ENCODE measurements around the gene STUB1. TPM values are rescaled to one million over a fixed set of nuclear protein-coding genes. Genes with fewer than 3 reads are reported as not detected.

Gene STUB1
- total RNA-seq, 1 experiment from 2014 or later, result 249 TPM

DNA sequence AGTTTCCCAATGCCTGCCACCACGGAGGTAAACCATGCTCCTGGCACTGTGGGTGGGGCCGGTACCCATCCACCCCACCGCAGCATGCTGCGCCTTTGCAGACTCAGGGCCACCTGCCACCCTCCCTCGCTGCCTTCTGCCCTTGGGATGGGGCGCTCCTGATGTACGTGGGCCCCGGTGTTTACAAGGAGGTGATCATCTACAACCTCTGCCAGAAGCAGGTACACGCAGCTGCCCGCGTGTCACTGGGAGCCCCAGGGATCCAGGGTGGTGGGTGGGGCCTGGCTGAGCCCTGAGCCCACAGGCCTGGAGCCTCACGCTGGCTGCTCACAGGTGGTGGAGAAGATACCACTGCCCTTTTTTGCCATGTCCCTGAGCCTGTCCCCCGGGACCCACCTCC lies 13.6 kb upstream of the STUB1 start:
- no peak for DNase-seq (ENCODE audit: low spot score)

DNA sequence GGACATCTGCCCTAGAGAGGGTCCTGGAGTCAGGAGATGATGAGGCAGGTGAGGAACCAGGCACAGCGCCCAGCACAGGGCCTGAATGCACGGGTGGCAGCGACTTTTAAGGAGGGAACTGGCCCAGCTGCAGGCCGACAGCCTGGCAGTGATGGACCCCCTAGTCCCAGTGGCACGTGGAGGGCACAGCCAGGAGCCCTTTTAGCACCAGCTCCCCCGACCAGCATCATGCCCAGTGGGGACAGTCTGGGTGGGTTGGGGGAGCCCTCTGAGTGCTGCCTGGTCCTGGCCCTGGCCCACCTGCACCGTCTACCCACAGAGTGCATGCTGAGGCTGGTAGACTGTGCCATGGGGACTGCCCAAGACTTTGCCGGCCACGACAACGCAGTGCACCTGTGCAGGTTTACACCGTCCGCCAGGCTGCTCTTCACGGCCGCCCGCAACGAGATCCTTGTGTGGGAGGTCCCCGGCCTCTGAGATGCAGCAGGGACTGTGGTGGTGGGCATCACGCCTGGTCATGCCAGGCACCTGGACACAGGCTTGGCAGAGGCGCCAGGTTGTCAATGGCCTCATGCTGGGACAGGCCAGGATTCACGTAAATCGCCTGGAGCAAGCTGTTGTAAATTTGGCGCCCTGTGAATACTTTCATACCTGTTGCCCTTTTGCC lies 13.0 kb upstream of the STUB1 start:
- DNase-seq (ENCODE audit: low spot score), result no peak

DNA sequence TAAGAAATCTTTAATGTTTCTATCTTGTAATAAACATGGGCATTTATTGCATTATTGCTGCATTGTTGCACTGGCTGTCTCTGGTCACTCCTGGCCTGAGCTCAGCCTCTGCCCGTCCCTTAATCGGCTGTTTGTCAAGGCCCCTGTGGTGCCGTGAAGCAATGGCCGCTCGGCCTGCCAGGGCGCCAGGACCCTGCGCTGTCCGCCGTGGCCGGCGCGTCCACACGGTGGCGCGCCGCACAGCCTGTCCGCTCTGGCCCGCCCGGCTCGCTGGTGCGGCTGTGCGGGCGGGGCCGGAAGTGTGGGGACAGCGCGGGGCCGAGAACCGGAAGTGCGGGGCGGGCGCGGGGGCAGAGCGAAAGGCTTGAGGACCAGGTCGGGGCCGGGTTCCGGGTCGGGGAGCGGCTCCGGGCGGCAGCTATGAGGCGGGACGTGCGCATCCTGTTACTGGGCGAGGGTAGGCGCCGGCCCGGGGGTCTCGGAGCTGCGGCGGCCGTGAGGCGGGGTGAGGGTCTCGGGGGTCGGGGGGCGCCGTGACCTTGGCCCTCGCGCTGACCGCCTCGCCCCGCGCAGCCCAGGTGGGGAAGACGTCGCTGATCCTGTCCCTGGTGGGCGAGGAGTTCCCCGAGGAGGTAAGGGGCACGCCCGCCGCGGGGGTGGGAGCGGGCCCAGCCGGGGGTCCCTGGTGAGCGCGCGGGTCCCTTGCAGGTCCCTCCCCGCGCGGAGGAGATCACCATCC lies 12.3 kb upstream of the STUB1 start, which contains the start of gene RHOT2:
Gene RHOT2, plus strand, starts transcription at position 353 of the 739 bp plus-strand sequence. Its CDS starts 68 bp downstream, at position 421.
- DNase-seq (ENCODE audit: low spot score), result peak; percentile 75

DNA sequence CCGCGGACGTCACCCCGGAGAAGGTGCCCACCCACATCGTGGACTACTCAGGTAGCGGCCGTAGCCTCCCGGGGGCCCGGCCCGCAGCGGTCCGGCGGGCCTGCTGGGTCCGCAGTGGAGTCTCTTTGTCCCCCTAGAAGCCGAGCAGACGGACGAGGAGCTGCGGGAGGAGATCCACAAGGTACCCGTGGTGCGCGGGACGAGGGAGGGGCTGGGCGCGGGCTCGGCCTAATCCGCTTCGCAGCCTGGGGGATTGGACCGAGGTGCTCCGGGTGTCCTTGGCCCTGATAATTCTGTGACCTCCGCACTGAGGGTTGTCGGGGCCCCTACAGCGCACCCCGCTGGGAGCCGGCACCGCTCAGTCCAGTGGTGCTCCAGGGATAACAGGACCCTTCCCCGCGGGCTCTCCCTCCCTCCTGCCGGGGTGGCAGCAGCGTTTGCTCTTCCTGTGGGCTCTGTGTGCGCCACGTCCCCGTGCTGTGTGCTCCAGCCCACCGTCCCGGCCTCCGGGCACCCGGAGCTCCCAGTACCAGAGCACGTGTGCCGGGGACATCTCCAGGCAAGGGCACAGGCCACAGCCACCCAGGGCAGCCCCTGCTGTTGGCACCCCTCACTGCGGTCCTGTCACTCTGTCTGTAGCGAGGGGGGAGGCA lies 11.6 kb upstream of the STUB1 start:
- no peak for DNase-seq (ENCODE audit: low spot score)

DNA sequence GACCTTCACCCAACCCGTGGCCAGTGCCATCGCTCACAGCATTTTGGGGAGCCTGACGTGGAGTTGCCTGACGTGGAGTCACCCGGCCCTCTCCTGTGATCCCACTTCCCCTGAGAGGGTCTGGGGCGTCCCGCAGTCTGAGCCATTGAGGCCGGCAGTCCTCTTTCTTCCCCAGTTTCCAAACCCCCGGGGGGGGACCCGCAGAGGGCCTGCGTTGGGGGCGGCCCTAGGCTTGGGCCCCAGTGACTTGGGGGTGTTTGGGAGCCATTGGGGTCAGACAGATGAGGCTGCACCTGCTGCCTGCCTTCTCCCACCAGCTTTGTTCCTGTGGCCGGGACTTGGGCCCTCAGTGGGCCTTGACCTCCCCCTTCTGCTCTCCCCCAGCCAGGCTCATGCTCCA lies 10.5 kb upstream of the STUB1 start:
- DNase-seq (ENCODE audit: low spot score), result no peak

DNA sequence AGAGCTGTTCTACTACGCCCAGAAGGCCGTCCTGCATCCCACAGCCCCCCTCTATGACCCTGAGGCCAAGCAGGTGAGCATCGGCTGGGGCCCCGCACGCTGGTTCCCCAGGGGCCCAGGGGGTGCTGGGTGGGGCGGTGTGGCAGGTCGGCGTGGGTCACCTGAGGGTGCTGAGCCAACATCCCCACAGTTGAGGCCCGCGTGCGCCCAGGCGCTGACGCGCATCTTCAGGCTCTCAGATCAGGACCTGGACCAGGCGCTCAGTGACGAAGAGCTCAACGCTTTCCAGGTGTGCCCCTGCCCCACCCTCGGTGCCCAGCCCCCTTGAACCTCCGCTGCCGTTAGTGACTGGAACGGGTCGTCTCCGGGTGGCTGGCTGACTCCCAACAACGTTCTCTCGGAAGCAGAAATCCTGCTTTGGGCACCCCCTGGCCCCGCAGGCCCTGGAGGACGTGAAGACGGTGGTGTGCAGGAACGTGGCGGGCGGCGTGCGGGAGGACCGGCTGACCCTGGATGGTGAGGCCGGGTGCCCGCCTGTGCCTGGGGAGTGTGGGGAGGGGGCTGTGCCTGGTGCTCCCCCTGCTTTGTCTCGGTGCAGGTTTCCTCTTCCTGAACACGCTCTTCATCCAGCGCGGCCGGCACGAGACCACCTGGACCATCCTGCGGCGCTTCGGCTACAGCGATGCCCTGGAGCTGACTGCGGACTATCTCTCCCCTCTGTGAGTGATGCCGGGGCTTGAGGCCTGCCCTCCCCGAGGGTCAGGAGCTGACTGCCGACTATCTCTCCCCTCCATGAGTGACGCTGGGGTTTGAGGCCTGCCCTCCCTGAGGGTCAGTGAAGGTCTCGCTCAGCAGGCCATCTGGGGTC lies 9.5 kb upstream of the STUB1 start:
- DNase-seq (ENCODE audit: low spot score), result no peak

DNA sequence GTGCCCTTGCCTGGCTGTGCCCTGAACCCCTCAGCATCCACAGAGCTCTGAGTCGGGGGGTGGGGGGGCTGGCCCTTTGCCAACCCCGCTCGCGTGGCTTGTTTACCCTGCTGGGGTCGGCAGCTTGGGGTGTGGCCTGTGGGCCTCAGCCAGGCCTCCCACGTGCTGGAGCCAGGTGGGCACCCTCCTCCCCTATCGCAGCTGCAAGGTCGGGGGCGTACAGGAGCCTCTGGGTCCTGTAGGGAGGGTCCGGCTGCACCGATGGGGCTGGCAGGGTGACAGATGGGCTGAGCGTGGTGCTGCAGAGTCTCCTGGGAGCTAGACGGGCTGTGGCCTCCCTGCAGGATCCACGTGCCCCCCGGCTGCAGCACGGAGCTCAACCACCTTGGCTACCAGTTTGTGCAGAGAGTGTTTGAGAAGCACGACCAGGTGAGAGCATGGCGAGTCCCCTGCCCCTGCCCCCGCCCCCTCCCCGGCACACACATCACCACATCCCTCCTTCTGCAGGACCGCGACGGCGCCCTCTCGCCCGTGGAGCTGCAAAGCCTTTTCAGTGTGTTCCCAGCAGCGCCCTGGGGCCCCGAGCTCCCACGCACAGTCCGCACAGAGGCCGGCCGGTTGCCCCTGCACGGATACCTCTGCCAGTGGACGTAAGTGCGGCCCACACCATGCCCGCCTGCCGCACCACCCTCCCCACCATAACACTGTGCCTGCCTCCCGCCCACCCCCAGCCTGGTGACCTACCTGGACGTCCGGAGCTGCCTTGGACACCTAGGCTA lies 8.7 kb upstream of the STUB1 start:
- DNase-seq (ENCODE audit: low spot score), result no peak

DNA sequence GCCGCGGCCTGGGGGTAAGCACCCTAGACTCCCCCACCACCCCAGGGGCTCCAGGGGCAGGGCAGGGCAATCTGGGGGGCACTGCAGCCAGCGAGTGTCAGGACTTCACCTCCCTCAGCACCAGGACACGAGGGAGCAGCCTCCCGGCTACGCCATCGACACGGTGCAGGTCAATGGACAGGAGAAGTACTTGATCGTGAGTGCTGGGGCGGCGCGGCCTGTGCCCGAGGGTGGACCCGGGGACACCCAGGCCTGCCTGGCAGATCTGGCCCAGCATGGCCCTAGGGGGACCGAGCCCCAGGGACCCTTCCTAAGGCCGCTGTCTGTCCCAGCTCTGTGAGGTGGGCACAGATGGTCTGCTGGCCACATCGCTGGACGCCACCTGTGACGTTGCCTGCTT lies 7.8 kb upstream of the STUB1 start:
- DNase-seq (ENCODE audit: low spot score), result no peak

DNA sequence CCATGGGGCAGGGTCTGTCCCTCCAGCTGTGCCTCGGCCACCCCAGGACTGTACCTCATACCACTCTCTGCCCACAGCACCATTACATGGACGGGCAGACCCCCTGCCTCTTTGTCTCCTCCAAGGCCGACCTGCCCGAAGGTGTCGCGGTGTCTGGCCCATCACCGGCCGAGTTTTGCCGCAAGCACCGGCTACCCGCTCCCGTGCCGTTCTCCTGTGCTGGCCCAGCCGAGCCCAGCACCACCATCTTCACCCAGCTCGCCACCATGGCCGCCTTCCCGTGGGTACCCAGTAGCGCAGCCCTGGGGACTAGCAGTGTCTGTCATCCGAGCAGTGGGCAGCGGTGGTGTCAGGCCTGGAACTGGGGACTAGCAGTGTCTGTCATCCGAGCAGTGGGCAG lies 7.4 kb upstream of the STUB1 start:
- DNase-seq (ENCODE audit: low spot score), result no peak

DNA sequence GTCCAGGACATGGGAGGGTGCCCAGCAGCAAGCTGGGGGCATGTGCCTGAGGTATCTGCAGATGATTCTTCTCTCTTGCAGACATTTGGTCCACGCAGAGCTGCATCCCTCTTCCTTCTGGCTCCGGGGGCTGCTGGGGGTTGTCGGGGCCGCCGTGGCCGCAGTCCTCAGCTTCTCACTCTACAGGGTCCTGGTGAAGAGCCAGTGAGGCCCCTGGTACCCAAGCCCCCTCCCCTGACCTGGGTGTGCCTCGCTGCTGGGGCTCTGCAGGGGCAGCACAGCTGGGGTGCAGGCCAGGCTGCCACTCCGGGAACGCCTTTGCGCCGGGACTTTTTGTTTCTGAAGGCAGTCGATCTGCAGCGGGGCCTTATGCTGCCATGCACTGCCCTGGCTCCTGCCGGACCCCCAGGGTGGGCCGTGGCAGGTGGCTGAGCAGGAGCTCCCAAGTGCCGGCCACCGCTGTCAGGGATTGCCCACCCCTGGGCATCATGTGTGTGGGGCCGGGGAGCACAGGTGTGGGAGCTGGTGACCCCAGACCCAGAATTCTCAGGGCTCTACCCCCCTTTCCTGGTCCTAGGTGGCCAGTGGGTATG lies 6.7 kb upstream of the STUB1 start:
- DNase-seq (ENCODE audit: low spot score), result no peak

DNA sequence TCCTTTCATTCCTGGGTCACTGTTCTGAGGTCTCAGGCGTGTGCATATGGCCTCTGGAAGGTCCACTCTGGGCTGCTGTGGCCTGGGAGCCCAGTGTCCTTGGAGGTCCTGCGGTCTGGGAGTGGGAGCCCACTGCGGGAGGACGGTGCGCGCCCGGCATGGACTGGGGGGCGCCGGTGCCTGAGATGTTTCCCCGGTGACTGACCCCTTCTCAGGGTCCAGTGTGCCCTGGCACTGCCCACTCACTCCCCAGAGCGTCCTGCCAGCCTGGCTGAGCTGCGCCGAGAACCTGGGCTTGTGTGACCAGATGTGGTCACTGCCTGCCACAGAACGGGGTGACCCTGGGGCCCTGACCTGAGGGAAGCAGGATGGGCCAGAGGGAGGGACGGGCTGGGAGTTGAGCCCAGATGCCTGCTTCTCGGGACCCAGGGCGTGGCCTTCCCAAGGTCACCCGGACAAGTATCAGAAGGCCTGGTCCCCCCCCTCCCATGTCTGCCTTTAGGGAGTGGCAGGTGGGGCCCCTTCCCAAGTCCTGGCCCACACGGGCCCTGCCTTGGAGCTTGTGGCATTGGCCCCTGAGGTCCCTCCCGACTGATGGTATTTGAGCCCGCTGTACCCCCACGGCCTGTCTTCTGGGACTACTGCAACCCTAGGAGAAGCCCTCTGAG lies 5.9 kb upstream of the STUB1 start:
- DNase-seq (ENCODE audit: low spot score), result no peak

DNA sequence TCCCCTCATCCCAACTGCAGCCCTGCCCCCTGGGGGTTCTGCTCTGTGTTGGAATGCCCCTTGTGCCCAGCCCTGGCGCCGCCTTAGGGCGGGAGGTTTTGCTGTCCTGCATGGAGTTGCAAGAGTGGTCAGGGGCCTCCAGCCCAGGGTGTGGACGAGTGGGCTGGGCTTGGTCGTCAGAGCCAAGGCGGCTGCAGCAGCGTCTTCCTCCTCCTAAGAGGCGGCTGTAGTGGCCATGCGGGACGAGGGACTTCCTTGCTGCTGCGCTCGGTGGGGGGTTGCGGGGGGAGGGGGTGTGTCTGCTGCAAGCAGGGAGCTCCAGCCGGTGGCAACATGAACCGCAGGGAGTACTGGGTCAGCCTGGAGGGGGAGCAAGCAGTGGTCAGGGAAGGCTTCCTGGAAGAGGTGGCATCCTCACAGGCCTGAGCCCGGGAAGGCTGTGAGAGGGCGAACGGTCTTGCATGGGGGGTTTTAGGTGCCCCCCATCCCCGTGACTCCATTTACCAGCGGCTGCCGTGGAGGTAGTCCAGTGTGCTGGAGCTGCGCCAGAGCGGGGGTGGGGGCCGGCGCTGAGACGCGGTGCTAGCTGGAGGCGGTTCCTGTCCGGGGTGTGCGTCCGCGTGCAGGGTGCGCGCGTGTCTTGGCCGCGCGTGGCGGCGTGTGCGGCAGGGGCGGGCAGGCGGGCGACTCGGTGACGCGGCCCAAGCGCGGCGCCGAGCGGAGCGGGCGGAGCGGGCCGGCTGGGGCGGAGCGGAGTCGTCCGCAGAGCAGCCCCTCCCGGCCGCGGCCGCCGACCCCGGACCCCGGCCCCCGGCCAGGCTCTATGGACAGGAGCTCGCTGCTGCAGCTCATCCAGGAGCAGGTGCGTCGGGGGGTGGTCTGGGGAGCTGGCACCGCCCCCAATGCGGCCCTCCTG lies 5.0 kb upstream of the STUB1 start, which contains the start of gene RHBDL1:
Gene RHBDL1, plus strand, starts transcription at position 704 of the 916 bp plus-strand sequence. Its CDS starts 120 bp downstream, at position 824.
- DNase-seq (ENCODE audit: low spot score), result no peak

DNA sequence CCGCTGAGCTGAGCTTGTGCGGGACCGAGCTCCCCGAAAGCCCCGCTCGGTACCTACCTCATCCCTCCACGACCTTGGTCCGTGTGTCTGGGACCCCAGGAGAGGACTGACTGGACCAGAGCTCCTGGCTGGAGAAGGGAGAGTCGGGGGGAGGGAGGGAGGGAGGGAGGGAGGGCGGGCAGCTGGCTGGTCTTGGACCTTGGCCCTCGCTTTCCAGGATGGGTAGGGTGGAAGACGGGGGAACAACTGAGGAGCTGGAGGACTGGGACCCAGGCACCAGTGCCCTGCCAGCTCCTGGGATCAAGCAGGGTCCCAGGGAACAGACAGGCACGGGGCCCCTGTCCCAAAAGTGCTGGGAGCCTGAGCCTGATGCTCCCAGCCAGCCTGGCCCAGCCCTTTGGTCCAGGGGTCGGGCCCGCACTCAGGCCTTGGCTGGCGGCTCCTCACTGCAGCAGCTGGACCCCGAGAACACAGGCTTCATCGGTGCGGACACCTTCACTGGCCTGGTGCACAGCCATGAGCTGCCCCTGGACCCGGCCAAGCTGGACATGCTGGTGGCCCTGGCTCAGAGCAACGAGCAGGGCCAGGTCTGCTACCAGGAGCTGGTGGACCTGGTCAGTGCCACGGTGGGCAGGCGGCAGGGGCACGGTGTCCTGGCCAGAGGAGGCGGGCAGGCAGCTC lies 4.2 kb upstream of the STUB1 start:
- no peak for DNase-seq (ENCODE audit: low spot score)

DNA sequence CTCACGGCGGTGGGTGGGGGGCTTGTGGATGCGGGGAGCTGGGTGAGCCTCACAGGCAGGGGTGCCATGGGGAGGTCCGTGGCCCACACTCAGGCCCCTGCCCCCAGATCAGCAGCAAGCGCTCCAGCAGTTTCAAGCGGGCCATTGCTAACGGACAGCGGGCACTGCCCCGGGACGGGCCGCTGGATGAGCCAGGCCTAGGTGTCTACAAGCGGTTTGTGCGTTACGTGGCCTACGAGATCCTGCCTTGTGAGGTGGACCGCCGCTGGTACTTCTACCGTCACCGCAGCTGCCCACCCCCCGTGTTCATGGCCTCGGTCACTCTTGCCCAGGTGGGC lies 3.7 kb upstream of the STUB1 start:
- DNase-seq (ENCODE audit: low spot score), result no peak

DNA sequence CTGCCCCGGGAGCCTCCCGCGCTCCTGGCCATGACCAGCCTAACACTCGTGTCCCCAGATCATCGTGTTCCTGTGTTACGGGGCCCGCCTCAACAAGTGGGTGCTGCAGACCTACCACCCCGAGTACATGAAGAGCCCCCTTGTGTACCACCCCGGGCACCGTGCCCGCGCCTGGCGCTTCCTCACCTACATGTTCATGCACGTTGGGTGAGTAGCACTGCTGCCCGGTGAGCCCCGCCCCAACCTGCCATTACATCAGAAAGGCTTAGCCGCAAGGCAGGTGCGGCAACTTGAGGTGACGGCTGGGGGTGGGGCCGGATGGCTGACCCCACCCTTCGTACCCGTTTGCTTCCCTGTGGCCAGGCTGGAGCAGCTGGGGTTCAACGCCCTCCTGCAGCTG lies 3.3 kb upstream of the STUB1 start:
- DNase-seq (ENCODE audit: low spot score), result no peak

DNA sequence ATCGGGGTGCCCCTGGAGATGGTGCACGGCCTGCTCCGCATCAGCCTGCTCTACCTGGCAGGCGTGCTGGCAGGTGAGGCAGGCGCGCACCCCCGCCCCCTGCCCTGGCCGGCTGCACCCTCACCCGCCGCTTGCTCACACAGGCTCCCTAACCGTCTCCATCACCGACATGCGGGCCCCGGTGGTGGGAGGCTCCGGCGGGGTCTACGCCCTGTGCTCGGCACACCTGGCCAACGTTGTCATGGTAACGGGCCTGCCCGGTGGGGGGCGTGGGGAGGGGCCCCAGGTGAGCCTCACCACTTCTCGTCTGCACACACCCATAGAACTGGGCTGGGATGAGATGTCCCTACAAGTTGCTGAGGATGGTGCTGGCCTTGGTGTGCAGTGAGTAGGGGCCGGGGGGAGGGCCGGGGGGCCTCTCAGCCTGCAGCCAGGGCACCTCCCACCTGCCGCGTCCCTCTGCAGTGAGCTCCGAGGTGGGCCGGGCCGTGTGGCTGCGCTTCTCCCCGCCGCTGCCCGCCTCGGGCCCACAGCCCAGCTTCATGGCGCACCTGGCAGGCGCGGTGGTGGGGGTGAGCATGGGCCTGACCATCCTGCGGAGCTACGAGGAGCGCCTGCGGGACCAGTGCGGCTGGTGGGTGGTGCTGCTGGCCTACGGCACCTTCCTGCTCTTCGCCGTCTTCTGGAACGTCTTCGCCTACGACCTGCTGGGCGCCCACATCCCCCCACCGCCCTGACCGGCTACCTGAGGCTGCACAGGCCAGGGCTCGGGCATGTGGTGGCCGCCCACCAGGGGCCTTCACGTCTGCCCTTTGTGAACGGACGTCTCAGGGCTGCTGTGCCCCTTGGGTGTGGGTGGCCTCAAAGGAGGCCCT lies 2.7 kb upstream of the STUB1 start:
- no peak for DNase-seq (ENCODE audit: low spot score)

DNA sequence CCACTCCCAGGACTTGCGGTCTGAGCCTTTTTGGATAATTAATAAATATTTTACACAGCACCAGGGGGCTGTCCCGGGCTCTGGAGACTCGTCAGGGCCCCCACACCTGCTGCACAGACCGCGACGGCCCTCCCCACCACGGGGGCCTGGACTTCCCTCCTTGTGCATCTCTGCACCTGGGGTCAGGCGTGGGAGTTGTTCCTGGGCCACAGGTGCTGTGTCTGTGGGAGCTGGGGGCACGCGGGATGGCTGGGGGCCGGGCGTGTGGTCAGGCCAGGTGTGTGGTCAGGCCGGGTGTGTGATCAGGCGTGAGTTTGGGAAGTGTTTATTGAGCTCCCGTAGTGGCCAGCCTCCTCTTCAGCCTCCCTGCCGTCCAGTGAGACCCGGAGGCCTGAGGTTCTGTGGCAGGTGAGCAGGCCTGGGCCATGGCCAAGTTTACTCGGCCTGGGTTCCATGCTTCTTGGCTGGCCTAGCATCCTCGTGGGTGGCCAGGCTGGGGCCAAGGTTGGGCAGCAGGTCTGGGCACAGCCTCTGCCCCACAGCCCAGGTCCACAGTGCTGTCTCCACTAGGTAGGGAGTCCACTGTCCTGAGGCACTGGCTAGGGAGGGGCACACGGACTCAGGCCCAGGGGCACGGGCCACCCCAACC lies 1.9 kb upstream of the STUB1 start:
- DNase-seq (ENCODE audit: low spot score), result no peak
